NCI-H1105 treated with DMSO at 0.1 percent for 48 hours (cell line): ENCODE data around the gene FCRL2.

Experiments used
- DNase-seq: peaks from one replicate; lab custom pipeline; 2025; lab: John Stamatoyannopoulos, UW

FCRL2 gene, protein sequence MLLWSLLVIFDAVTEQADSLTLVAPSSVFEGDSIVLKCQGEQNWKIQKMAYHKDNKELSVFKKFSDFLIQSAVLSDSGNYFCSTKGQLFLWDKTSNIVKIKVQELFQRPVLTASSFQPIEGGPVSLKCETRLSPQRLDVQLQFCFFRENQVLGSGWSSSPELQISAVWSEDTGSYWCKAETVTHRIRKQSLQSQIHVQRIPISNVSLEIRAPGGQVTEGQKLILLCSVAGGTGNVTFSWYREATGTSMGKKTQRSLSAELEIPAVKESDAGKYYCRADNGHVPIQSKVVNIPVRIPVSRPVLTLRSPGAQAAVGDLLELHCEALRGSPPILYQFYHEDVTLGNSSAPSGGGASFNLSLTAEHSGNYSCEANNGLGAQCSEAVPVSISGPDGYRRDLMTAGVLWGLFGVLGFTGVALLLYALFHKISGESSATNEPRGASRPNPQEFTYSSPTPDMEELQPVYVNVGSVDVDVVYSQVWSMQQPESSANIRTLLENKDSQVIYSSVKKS

DNA sequence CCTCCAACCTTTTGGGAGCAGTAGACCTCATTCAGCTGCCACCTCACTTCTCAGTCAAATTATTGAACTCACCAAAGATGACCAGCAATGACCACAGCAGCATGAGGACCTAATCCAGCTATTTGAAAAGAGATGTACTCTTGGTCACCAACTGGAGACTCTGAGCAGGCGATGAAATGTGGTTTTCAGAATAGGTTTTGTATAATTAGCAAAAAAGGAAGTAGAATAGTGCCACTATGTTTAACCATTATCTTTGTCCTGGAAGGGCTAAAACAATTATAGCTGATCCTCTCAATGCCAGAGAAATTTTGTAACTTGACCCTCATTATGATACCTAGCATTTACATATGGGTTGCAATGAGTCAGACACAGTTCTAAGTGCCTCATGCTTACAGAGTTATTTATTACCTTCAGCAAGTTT is at the start of gene FCRL2:
TSS of gene FCRL2 (minus strand) at position 162 of the 421 bp plus-strand sequence. CDS start at position 103, 59 bp downstream.
- no peak for DNase-seq

DNA sequence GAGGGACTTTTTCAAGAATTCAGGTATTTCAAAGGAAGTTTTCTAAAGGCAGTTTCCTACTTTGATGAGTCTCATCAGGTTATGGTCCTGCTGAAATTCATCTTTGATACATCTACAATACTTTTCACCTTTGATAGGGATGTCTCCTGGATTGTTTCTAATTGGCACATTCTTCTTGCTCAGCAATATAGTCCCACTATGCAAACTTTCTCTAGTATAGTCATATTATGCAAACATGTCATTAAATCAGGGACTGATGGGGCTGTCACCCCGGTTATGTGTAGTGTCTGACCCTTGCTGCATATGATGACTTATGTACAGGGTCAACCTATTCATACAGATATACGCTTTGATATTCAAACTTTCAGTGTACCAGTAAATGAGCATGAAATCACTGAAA is 43.4 kb upstream of the FCRL2 start:
- DNase-seq, result no peak

DNA sequence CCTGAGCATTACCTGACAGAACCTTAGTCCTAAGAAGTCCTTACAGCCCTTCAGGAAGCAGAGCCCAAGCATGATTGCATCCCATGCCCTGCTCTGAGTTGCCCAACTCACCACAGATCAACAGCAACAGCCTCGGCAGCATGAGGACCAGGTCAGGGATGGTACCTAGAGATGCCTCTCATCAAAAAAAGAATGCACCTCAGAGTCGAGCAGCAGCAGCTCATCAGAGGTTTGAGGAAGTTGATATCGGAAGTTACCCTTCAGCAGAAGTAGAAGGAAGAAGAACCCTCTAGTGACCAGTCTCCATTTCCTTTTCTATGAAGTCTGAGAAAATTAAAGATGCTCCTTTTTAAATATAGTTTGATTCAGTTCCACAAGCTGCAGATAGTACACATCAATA is 43.0 kb upstream of the FCRL2 start, which contains the start of gene FCRL1:
TSS of gene FCRL1 (minus strand) at position 225 of the 400 bp plus-strand sequence. CDS start at position 142, 83 bp downstream.
- DNase-seq, result no peak

DNA sequence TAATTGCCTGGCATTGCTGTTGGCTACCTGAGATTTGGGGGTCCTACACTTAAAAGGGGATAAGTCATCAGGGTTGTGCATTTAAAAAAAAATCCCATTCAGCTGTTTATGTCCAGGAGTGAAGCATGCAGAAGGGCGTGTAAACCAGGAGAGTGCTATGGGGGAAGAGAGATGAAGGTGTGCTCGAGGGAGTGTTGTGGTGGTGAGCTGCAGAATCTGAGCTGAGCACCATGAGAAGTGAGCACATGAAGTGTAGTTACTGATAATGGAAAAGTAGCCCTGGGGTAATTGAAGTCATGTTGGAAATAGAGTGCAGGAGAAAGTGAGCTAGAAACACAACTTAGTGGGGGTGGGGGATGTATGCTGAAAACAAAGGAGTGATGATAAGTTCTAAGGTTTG is 42.3 kb upstream of the FCRL2 start:
- no peak for DNase-seq

DNA sequence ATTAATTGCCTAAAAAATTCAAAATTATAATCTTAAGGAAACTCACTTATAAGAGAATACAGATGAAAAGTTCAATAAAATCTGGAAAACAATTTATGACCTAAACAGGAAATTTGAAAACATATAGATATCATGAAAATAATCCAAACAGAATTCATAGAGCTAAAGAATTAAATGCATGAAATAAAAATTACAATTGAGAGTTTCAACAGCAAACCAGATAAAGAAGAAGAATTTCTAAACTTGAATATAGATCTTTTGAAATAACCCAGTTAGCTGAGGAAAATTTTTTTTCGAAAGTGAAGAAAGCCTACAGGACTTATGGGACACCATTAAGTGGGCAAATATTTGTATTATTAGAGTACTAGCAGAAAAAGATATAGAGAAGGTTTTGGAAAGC is 36.3 kb upstream of the FCRL2 start:
- DNase-seq, result no peak

DNA sequence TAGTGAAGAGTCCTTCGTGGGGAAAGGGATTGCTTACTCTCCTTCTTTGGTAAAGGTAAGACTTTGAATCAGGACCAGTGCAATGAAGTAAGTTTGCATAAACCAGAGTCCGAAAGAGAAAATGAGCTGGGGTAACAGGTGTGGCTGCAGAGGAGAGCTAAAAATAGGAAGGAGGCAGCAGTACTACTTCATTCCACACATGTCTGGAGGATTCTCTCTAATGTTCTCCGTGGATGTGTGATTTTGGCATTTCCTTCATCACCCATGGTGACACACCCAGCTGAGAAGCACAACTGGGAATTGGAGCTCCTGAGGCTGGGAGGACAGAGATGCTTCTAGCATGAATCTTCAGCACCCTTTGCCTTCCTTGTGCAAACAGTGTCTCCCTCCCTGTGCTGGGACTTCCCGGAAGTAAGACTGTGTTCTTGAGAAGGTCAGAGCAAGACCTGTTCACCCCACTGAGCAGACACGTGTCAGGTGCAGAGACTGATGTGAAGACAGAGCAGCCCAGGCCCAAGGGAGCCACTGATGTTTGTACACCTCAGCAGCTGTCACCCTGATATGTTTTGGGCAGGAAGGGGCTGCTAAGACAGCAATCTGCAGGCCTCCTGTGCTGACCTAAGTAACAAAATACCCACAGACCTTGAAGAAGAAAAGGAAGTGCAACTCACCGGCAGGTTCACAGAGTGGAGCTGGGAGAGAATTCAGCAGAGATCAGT is 29.7 kb upstream of the FCRL2 start:
- no peak for DNase-seq

DNA sequence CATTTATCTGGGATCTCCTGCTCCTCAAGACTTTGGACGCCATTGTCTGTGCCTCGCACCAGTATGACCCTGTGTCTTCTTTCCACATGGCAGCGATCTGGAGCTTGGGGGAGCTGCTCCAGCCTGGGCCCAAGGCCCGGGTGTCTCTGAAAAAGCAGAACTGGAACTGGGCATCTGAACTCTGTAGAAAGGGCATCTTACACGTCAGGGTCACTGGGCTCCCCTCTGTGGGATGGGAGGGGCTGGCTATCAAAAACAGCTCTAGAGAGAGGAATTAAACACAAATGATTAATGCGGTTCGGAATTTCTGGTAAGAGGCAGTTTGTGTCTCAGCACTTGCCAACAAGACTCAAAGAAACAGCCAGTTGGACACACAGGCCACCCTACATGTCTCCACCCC is 26.9 kb upstream of the FCRL2 start:
- DNase-seq, result no peak

DNA sequence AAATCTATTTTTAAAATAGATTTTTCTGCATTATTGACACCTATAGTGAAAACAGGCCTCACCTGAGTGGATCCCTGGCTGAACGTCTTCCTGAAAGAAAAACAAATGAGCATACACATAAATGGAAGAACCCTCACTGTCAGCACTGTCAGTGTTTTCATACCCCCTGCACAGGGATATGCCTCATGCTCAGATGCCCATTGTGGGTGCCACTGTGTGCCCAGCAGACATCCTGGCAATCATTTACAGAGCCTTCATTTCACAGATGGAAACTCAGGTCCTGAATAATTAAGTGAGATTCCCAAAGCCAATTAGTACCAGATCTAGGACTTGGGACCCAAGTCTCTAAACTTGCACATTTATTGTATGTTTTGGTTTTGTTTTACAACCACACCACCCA is 23.1 kb upstream of the FCRL2 start:
- no peak for DNase-seq

DNA sequence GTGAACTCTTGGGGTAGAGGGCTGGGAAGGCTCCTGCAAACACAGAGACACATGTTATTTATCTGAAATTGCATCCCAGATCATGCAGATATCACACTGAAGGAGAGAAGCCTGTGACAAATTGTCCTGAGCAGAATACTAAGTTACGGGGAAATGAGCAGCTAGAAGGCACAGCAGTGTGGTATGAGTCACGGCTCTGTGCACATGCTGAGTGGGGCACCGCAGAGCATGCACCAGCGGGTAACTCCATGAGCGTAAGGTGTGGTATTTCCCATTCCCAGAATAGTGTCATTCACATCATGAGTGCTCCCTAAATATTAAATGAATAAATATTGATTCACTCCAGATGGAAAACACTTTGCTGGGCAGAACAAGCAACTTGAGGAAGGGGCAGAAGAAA is 21.3 kb upstream of the FCRL2 start:
- DNase-seq, result no peak

DNA sequence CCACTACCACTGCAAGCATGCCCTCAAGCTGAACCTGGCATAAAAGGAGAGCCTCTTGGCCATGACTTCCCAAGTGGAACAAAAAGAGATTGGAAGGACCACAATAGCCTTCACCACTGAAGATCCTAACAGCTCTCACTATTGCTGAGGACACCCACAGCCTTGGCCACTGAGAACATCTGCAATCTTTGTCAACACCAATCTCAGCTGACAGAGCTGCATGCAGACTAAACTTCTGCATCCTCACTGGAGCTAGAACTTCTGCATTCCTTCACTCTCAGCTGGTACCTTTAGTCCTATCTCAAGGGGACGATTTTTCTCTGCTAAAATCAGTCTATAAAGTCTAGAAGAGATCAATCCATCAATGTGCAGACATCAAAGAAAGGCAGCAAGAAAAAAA is 8.3 kb upstream of the FCRL2 start:
- DNase-seq, result no peak

DNA sequence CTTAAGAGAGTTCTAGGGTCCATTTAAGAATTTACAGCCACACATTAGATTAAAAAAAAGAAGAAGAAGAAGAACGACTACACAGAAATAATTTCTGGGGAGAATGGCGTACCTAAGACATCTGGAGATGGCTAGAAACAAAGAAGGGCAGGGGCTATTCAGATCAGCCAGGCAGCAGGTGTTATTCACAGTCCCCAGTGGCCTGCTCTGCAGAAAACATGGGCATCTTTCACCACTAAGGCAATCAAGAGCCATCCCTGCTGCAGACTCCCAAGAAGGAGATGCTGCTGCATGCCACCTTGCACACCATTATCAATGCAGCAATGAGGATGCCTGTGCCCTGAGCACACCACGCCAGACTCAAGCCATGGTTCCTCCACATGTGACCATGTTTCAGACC is 7.9 kb upstream of the FCRL2 start:
- DNase-seq, result no peak

DNA sequence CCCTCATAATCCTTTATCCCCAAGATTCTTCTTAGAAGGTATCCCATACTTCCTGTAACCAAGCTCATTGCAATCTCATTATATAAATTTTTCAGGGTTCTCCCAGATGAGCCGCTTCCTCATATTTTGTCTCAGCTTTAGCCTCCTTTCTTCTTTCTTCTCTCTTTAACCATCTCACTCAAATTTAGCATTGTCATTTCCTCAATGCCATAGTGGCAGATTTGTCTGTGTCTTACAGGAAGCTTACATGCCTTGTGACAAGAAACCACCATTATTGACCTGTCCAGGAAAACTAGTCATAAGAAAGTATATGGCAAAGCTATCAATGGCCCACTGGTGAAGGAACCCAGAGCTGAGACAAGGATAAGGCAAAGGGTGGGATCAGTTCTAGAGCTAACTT is 6.0 kb upstream of the FCRL2 start:
- no peak for DNase-seq

DNA sequence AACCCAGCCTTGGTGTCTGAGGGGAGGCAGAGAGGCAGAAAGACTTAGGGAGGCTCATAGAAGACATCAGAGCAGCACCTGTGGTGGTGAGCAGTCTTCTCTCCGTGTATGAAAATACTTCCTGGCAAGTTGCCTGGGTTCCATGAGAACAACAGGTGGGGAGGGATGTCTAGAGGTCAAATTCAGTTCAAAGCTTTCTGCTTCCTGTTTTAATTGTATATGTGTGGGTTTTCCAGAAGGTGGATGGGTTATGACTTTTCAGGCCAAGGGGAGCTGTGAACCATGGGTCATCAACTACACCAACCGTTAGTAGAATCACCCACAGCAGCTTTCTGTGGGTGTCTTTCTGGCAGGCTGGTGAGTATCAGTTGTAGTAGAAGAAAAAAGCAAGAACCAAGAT is 4.1 kb upstream of the FCRL2 start:
- DNase-seq, result no peak

DNA sequence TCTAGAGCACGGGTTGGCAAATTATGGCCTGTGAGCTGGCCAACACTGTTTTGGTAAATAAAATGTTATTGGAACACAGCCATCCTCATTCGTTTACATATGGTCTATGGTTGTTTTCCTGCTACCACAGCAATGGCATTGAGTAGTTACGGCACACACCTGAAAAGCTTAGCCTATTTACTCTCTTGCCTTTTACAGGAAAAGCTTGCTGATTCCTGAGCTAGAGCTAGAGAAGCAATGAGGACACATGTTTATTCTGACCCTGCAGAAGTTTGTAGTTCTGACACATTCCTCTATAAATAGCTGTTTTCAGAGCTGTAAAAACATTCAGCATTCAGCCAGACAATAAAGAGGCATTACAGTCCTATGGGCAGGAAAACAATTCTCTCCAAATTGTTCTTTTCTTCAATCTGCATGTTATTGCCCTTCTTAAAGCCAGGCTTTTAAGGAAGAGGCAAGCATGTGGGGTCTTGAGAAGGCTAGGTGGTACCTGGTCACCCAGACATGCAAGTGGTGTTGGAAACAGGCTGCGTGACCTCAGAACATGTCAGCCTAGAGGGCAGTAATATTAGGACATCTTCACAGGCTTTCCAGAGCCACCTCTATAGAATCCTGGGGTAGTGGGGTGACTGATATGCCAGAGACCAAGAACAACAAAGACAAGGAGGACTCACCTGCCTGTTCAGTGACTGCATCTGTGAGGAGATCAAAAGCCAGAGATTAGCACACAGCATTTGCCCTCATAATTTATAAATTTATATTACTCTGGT is 1.6 kb downstream of the FCRL2 start:
- DNase-seq, result no peak

DNA sequence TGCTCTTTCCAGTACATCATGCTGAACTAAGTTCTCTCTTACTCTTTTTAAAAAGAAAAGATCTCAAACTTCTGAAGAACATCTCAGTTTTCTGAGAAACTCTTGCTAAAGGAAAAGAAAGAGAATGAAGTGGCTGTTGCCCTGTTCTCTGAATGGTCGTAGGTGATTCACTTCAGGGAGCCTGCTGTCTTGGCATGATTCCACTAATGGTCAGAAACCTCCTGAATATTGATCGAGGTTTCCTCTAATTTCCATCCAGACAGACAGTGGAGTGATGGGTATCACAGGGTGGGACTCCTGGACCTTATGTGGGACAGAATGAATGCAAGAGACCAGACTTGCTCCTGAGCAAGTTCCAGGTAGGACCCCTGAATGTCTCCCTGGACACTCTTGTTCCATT is 2.5 kb downstream of the FCRL2 start:
- DNase-seq, result no peak

DNA sequence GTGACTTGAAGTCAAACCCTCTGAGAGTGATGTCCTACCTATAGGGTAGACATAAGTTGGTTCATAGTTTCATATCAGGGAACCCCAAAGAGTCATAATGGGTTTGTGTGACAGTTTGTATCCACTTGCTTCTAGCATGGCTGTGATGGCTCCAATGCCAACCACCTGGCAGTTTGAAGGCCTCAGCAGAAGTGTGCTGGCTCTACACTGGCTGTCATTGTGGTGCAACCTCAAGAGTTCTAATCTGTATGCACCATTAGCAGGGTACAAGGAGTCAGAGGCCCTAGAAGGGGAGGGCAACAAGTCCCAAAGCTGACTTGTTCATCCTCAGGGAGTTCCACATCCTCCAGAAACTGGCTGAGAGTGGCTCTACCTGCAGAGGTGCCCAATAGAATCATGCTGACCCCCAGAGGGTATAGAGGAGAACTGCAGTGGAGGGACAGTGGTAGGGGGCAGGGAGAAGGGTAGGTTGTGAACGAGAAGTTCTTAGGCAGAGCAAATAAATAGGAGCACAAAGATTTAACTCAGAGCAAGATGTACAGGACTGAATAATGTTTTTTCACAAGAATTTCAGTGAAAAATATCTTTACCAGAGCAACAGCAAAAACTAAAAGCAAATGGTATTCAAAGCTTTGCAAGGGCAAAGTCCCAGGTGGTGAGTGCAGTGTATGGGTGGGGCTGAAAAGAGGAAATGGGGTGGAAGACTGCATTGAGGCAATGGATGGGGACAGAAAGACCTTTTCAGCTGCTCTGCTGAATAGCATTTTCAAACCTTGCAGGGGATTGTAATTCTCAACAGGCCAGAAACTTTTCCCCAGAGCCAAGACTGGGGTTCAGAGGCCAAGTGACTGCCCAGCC is 3.2 kb downstream of the FCRL2 start:
- no peak for DNase-seq

DNA sequence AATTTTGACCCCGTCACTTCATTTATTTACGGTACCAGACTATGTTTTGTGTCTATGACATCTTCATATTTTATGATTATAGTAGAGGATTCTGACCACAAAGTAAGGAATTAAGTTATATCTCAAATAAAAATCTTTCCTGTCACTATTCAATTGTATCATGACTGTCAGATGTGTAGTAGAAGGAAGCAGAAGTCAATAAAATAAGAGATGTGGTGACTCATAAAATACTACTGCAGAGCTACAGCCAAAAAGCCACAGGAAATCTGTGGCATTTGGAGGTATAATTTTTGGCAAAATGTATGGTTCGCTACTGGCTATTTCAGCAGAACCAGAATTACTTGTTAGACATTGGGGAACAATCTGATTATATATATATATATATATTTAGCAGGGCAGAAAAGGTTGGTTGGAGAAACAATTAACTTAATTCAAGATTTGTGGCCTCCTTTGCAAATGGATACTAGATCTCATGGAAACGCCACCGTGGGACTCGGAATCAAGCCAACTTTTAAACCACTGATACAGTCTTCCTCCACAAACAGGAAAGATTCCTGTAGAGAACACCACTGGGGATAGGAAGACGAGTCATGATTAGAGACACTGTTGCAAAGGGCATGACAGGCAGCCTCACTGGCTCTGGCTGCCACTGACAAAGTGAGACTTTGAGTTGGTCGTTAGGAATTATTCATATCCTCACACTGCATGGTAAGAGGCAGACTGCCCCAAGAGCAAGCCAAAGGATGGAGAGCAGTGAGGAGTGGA is 5.1 kb downstream of the FCRL2 start:
- DNase-seq, result no peak

DNA sequence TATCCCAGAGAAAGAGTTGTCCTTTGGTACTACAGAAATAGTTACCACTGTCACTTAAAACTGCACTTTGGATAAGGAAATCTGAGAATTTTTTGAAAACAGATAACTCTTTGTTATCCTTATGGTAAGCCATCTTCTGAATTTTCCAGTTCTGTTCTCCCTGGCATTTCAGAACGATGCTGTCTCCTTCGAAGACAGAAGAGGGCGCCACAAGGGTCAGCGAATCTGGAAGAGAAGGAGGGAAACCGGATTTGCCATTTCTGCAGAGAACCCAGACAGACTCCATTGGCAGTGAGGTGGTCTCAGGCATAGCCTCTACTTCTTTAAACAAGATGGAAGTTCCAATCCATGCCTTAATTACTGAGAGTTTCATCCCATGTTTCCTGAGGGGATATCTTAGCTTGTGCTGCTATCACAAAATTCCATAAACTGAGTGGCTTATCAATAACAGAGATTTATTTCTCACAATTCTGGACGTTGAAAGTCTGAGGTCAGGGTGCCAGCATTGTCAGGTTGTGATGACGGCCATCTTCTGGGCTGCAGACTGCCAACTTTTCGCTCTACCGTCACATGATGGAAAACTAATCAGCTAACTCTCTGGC is 6.4 kb downstream of the FCRL2 start:
- no peak for DNase-seq

DNA sequence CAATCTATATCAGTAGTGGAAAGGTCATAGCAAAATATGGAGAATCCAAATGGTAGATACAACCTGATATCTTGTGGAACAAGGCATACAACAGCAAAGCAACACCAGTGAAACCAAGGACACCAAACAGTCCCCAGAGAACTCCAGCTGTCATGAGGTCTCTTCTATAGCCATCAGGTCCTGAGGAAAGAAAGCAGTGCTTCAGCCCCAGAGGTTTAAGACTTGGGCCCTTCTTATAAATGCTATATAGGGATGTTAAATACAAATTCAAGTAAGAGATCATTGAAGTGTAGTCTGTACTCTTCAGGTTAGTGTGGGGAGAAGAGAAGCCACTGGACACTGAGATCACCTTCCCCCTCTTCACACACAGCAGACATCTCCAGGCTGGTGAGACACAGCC is 10.1 kb downstream of the FCRL2 start:
- DNase-seq, result no peak

DNA sequence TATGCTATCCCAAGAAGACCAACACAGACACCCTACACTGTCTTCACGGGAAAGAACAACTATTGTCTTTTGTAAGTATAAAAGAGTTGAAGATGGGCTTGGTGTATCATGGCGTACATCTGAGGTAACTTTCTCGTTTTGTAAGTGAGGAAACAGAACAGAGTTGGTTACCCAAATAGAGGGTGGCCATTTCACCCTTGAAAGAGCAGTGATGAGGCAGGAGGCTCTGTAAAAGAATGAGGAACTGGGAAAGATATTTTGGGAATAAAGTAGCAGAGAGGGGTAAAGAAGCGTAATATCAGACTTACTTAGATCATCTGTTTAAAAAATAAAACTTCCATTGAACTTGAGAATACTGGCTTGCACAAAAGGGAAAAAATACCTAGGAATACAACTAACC is 18.9 kb downstream of the FCRL2 start:
- DNase-seq, result no peak
